ENCODE results near the gene FAM13C. TPM values are rescaled to one million over a fixed set of nuclear protein-coding genes. Genes with fewer than 3 reads are reported as not detected.

Gene FAM13C
- polyA plus RNA-seq, 2 of the 4 experiments (the other 2 are of a cell fraction), result not detected

- 30% methylated on average over 4 of the region's 4 CpGs for WGBS (ENCODE audit: missing lambda C conversion rate)
- CTCF ChIA-PET, result no interaction called here
- no peak for FAIRE-seq
Observed at GRCh38 chr10:59290448-59290847, 71.9 kb downstream of the FAM13C start.

GRCh38 chr10:59289853-59290252, 72.5 kb downstream of the FAM13C start:
- no peak overlapping the region for H3K4me3 ChIP-seq
- H3K27ac ChIP-seq, result no peak overlapping the region
- WGBS (ENCODE audit: missing lambda C conversion rate), result 4% methylated on average over 3 of the region's 3 CpGs
- FAIRE-seq (no peak), DNase-seq (ENCODE audit: low read depth in 1 of 2, low spot score in 1 of 2) (no peak), ATAC-seq (no peak)
- ChIA-PET POLR2A (no interaction called here), CTCF (no interaction called here)
- H3K9me3 ChIP-seq, result no peaks in the 10 kb centered on the region
- TF ChIP-seq POLR2AphosphoS2 (conservative IDR thresholded peaks at IDR 0.05; ENCODE audit: low read length) (no peak), BHLHE40 (IDR thresholded peaks at IDR 0.05; ENCODE audit: low read depth, low read length) (no peak), ATOH8 (CRISPR knock-in tag; IDR thresholded peaks at IDR 0.05; ENCODE audit: low read depth) (no peak), HDAC2 (IDR thresholded peaks at IDR 0.05) (no peak), PHF8 (IDR thresholded peaks at IDR 0.05; ENCODE audit: borderline replicate concordance, low read depth) (no peak), TP53 (CRISPR knock-in tag; IDR thresholded peaks at IDR 0.05) (no peak), ESRRA (IDR thresholded peaks at IDR 0.05; ENCODE audit: borderline replicate concordance, low read length) (no peak), SMC3 (IDR thresholded peaks at IDR 0.05) (no peak), EHMT2 (IDR thresholded peaks at IDR 0.05; ENCODE audit: low read depth) (no peak), RARB (CRISPR knock-in tag; IDR thresholded peaks at IDR 0.05) (no peak), FOSL2 (IDR thresholded peaks at IDR 0.05) (no peak), FOSL2 (CRISPR knock-in tag; IDR thresholded peaks at IDR 0.05) (no peak), HES2 (IDR thresholded peaks at IDR 0.05) (no peak), NPAS2 (CRISPR knock-in tag; IDR thresholded peaks at IDR 0.05; ENCODE audit: borderline replicate concordance) (no peak), ELK1 (IDR thresholded peaks at IDR 0.05; ENCODE audit: low read depth, low read length) (no peak), FOSB (CRISPR knock-in tag; IDR thresholded peaks at IDR 0.05) (no peak)
- no peaks in the 10 kb centered on the region for H3K4me1 ChIP-seq
- no peak overlapping the region for H3K4me2 ChIP-seq

More at GRCh38 chr10:59290448-59290847, 71.9 kb downstream of the FAM13C start:
- H3K27ac ChIP-seq, result no peak overlapping the region
- ATAC-seq (no peak), DNase-seq (ENCODE audit: low read depth in 1 of 2, low spot score in 1 of 2) (no peak)
- TF ChIP-seq RAD21 (conservative IDR thresholded peaks at IDR 0.05 in 1 of 2, IDR thresholded peaks at IDR 0.05 in 1 of 2), result 0 out of 5 replicates have a peak, but pooled peaks of 1 of the 2 experiments have one; percentile 7
- TF ChIP-seq RARB (CRISPR knock-in tag; IDR thresholded peaks at IDR 0.05), result no peak
- H3K4me3 ChIP-seq, result no peak overlapping the region
- no peaks in the 10 kb centered on the region for H3K9me3 ChIP-seq
- POLR2A ChIA-PET, result no interaction called here
- no peak overlapping the region for H3K4me2 ChIP-seq
- H3K4me1 ChIP-seq, result no peaks in the 10 kb centered on the region

- ATAC-seq, result no peak
- Histone ChIP-seq H3K9me3 (no peaks in the 10 kb centered on the region), H3K27ac (no peak overlapping the region), H3K4me3 (no peak overlapping the region), H3K4me1 (no peaks in the 10 kb centered on the region), H3K4me2 (no peak overlapping the region)
- no peak for DNase-seq (ENCODE audit: low read depth in 1 of 2, low spot score in 1 of 2)
- 53% methylated on average over 3 of the region's 3 CpGs for WGBS (ENCODE audit: missing lambda C conversion rate)
- no peak for FAIRE-seq
- POLR2A ChIA-PET, result no interaction called here
- CTCF ChIA-PET, result no interaction called here
- TF ChIP-seq PBX3 (IDR thresholded peaks at IDR 0.05), result no peak
- TF ChIP-seq ZSCAN20 (CRISPR knock-in tag; IDR thresholded peaks at IDR 0.05), result no peak
- no peak for TF ChIP-seq CHD4 (IDR thresholded peaks at IDR 0.05; ENCODE audit: borderline replicate concordance)
- no peak for TF ChIP-seq ELK1 (IDR thresholded peaks at IDR 0.05; ENCODE audit: low read depth, low read length)
- no peak for TF ChIP-seq TFCP2L1 (CRISPR knock-in tag; IDR thresholded peaks at IDR 0.05)
- no peak for TF ChIP-seq HOXA7 (CRISPR knock-in tag; IDR thresholded peaks at IDR 0.05)
- no peak for TF ChIP-seq BHLHE40 (IDR thresholded peaks at IDR 0.05; ENCODE audit: low read depth, low read length)
- no peak for TF ChIP-seq HDAC2 (IDR thresholded peaks at IDR 0.05)
- TF ChIP-seq HEYL (CRISPR knock-in tag; IDR thresholded peaks at IDR 0.05), result no peak
- no peak for TF ChIP-seq HOXB5 (CRISPR knock-in tag; IDR thresholded peaks at IDR 0.05)
- no peak for TF ChIP-seq EHF (CRISPR knock-in tag; IDR thresholded peaks at IDR 0.05)
- no peak for TF ChIP-seq ZC3H11A (IDR thresholded peaks at IDR 0.05)
- TF ChIP-seq JUN (IDR thresholded peaks at IDR 0.05), result no peak
- no peak for TF ChIP-seq E2F6 (IDR thresholded peaks at IDR 0.05; ENCODE audit: borderline replicate concordance, low read depth)
- no peak for TF ChIP-seq EHMT2 (IDR thresholded peaks at IDR 0.05; ENCODE audit: low read depth)
- no peak for TF ChIP-seq MAZ (IDR thresholded peaks at IDR 0.05; ENCODE audit: borderline replicate concordance, low read depth, low read length)
Observed at GRCh38 chr10:59287587-59288255, 74.6 kb downstream of the FAM13C start.
